Adipocyte (in vitro differentiated cells): ENCODE measurements around the gene CYP2A13.
A peak's percentile ranks its signal among the peaks of the same experiment; 100 is the strongest.
"Not testable (repeated sequence)": the region's sequence is repeated elsewhere in the genome, so short reads cannot be mapped to it uniquely, and the experiment has no call there.

Source experiments
- DNase-seq: peaks from one replicate; pipeline ENCODE4 v3.0.0-alpha.2; 2015; ENCODE audit warnings: low read depth
- H3K27me3 ChIP-seq: replicated peaks from 2 replicates; pipeline ENCODE4 v1.7.0; 2013; ENCODE audit warnings: mild to moderate bottlenecking, low read length, moderate library complexity; ENCODE audit not compliant: control insufficient read depth, insufficient read depth
- H3K36me3 ChIP-seq: 2 replicates; pipeline ENCODE4 v1.7.0; 2013; ENCODE audit warnings: low read length, mild to moderate bottlenecking, moderate library complexity; ENCODE audit not compliant: control insufficient read depth, insufficient read depth, severe bottlenecking
- H3K4me1 ChIP-seq: 2 replicates; pipeline ENCODE4 v1.7.0; 2013; ENCODE audit warnings: mild to moderate bottlenecking, low read length, moderate library complexity; ENCODE audit not compliant: control insufficient read depth, insufficient read depth
- H3K4me3 ChIP-seq: 2 replicates; pipeline ENCODE4 v1.7.0; 2013; ENCODE audit warnings: mild to moderate bottlenecking, low read length, moderate library complexity
- H3K9ac ChIP-seq: 2 replicates; pipeline ENCODE4 v1.7.0; 2013; ENCODE audit warnings: mild to moderate bottlenecking, low read length, moderate library complexity
- H3K9me3 ChIP-seq: 2 replicates; pipeline ENCODE4 v1.7.0; 2013; ENCODE audit warnings: mild to moderate bottlenecking, low read length, moderate library complexity; ENCODE audit not compliant: control insufficient read depth

Gene CYP2A13

GRCh38 chr19:41120929-41121911 is 33.0 kb downstream of the CYP2A13 start:
- H3K4me3 ChIP-seq, DNase-seq, H3K36me3 ChIP-seq, H3K9me3 ChIP-seq, H3K4me1 ChIP-seq, H3K9ac ChIP-seq: not testable (repeated sequence)
- H3K27me3 ChIP-seq: peaks cover 16% of the 10 kb centered on the region

GRCh38 chr19:41122846-41123245 is 34.6 kb downstream of the CYP2A13 start:
- H3K9ac ChIP-seq, H3K4me3 ChIP-seq, DNase-seq, H3K4me1 ChIP-seq, H3K9me3 ChIP-seq, H3K36me3 ChIP-seq: not testable (repeated sequence)
- peaks cover 13% of the 10 kb centered on the region for H3K27me3 ChIP-seq

- no peak for DNase-seq
- H3K9ac ChIP-seq: no peak overlapping the region
- peaks cover 11% of the 10 kb centered on the region for H3K27me3 ChIP-seq
- H3K9me3 ChIP-seq: no peaks in the 10 kb centered on the region
- H3K4me3 ChIP-seq: no peak overlapping the region
- H3K4me1 ChIP-seq: no peaks in the 10 kb centered on the region
- H3K36me3 ChIP-seq: no peaks in the 10 kb centered on the region
These were observed 35.6 kb downstream of the CYP2A13 start for GRCh38 chr19:41123716-41124294.

- not testable (repeated sequence) for H3K9ac ChIP-seq, H3K9me3 ChIP-seq, H3K4me3 ChIP-seq, H3K36me3 ChIP-seq, H3K4me1 ChIP-seq
- DNase-seq: peak; percentile 59
- H3K27me3 ChIP-seq: peaks cover 19% of the 10 kb centered on the region
These were observed 38.5 kb downstream of the CYP2A13 start for GRCh38 chr19:41126765-41127203.

GRCh38 chr19:41127362-41127761 is 39.1 kb downstream of the CYP2A13 start:
- H3K4me1 ChIP-seq, DNase-seq, H3K36me3 ChIP-seq, H3K9me3 ChIP-seq, H3K4me3 ChIP-seq, H3K9ac ChIP-seq: not testable (repeated sequence)
- H3K27me3 ChIP-seq: peaks cover 19% of the 10 kb centered on the region

GRCh38 chr19:41127801-41128300 is 39.6 kb downstream of the CYP2A13 start:
- H3K9me3 ChIP-seq, H3K4me1 ChIP-seq, H3K9ac ChIP-seq, H3K36me3 ChIP-seq, H3K4me3 ChIP-seq: not testable (repeated sequence)
- peak; percentile 70 for DNase-seq
- H3K27me3 ChIP-seq: peaks cover 19% of the 10 kb centered on the region

- Histone ChIP-seq H3K36me3 (no peaks in the 10 kb centered on the region), H3K27me3 (peaks cover 19% of the 10 kb centered on the region), H3K4me3 (no peak overlapping the region), H3K9me3 (no peaks in the 10 kb centered on the region), H3K4me1 (no peaks in the 10 kb centered on the region), H3K9ac (no peak overlapping the region)
- DNase-seq: no peak
These were observed 40.4 kb downstream of the CYP2A13 start for GRCh38 chr19:41128692-41129091.

GRCh38 chr19:41131186-41131585 is 42.9 kb downstream of the CYP2A13 start:
- Histone ChIP-seq H3K4me1 (no peaks in the 10 kb centered on the region), H3K9ac (no peak overlapping the region), H3K36me3 (no peaks in the 10 kb centered on the region), H3K27me3 (peaks cover 17% of the 10 kb centered on the region), H3K9me3 (no peaks in the 10 kb centered on the region), H3K4me3 (no peak overlapping the region)
- no peak for DNase-seq

- DNase-seq: peak; percentile 11
- H3K27me3 ChIP-seq: peaks cover 17% of the 10 kb centered on the region
- no peak overlapping the region for H3K9ac ChIP-seq
- H3K9me3 ChIP-seq: no peaks in the 10 kb centered on the region
- H3K4me1 ChIP-seq: no peaks in the 10 kb centered on the region
- no peaks in the 10 kb centered on the region for H3K36me3 ChIP-seq
- no peak overlapping the region for H3K4me3 ChIP-seq
These were observed 45.0 kb downstream of the CYP2A13 start for GRCh38 chr19:41133260-41133659.

GRCh38 chr19:41134616-41135015 is 46.4 kb downstream of the CYP2A13 start:
- H3K27me3 ChIP-seq: peaks cover 10% of the 10 kb centered on the region
- H3K4me3 ChIP-seq: no peak overlapping the region
- DNase-seq: no peak
- no peaks in the 10 kb centered on the region for H3K4me1 ChIP-seq
- no peak overlapping the region for H3K9ac ChIP-seq
- H3K36me3 ChIP-seq: no peaks in the 10 kb centered on the region
- H3K9me3 ChIP-seq: no peaks in the 10 kb centered on the region
